ENCODE results near the gene RIPPLY3.

The RIPPLY3 gene

GRCh38 chr21:37005548-37006485 is 685 bp upstream of the RIPPLY3 start:
- Histone ChIP-seq H3K36me3 (ENCODE audit: control insufficient read depth in 2 of 2, insufficient read depth in 1 of 2, low read length in 2 of 2) (no peaks in the 10 kb centered on the region), H3K4me3 (ENCODE audit: low read depth, low read length) (no peak overlapping the region; the same call in 1 of the 2 replicates), H3K9me3 (ENCODE audit: control insufficient read depth, insufficient read depth, low read depth, low read length) (no peaks in the 10 kb centered on the region), H3K27ac (ENCODE audit: extremely low read depth, low read depth, low read length) (no peak overlapping the region), H3K4me1 (ENCODE audit: control insufficient read depth, insufficient read depth, low read length) (no peaks in the 10 kb centered on the region; the same call in 1 of the 2 replicates)
- ChIA-PET CTCF (interaction anchor here (2.6 kb wide), 1 partner anchor 16 kb away, joined by 10 read pairs; no protein-coding TSS in a partner anchor), POLR2A (interaction anchor here (0.7 to 1.3 kb wide), 4 partner anchors 9 to 53 kb away, joined by 3 read pairs; no protein-coding TSS in a partner anchor)
- TF ChIP-seq ZIC2 (tag by site-specific recombination; IDR thresholded peaks at IDR 0.05) (no peak), ZNF202 (tag by site-specific recombination; IDR thresholded peaks at IDR 0.05; ENCODE audit: borderline replicate concordance) (0 out of 2 replicates have a peak, but pooled peaks have one; percentile 42)

- Histone ChIP-seq H3K4me1 (ENCODE audit: control insufficient read depth, insufficient read depth, low read length) (no peaks in the 10 kb centered on the region; the same call in 1 of the 2 replicates), H3K27ac (ENCODE audit: extremely low read depth, low read depth, low read length) (no peak overlapping the region), H3K9me3 (ENCODE audit: control insufficient read depth, insufficient read depth, low read depth, low read length) (no peaks in the 10 kb centered on the region), H3K4me3 (ENCODE audit: low read depth, low read length) (no peak overlapping the region), H3K36me3 (ENCODE audit: control insufficient read depth in 2 of 2, insufficient read depth in 1 of 2, low read length in 2 of 2) (no peaks in the 10 kb centered on the region)
- POLR2A ChIA-PET: no interaction called here
- TF ChIP-seq SCRT2 (tag by site-specific recombination; IDR thresholded peaks at IDR 0.05) (peak; percentile 98), ZNF555 (tag by site-specific recombination; conservative IDR thresholded peaks at IDR 0.05) (no peak), SCRT1 (tag by site-specific recombination; IDR thresholded peaks at IDR 0.05; ENCODE audit: borderline replicate concordance) (peak; percentile 98), ZNF2 (tag by site-specific recombination; IDR thresholded peaks at IDR 0.05) (no peak), GLIS1 (tag by site-specific recombination; IDR thresholded peaks at IDR 0.05) (peak; percentile 21), ZBTB8A (tag by site-specific recombination; IDR thresholded peaks at IDR 0.05) (0 out of 2 replicates have a peak, but pooled peaks have one; percentile 29)
- CTCF ChIA-PET: interaction anchor here (0.7 to 2.6 kb wide), 3 partner anchors 19 to 68 kb away, joined by 4 to 10 read pairs (median 8); no protein-coding TSS in a partner anchor
Measured at GRCh38 chr21:37008724-37009123, 2.2 kb downstream of the RIPPLY3 start.

GRCh38 chr21:37009740-37010341 is 3.3 kb downstream of the RIPPLY3 start:
- CTCF ChIA-PET: interaction anchor here (0.5 to 3.0 kb wide), 29 partner anchors 9 to 633 kb away, joined by 3 to 30 read pairs (median 4); partner anchors contain the start of genes HLCS and PIGP
- Histone ChIP-seq H3K4me3 (ENCODE audit: low read depth, low read length) (peak overlapping the region; percentile 28), H3K9me3 (ENCODE audit: control insufficient read depth, insufficient read depth, low read depth, low read length) (no peaks in the 10 kb centered on the region), H3K4me1 (ENCODE audit: control insufficient read depth, insufficient read depth, low read length) (no peaks in the 10 kb centered on the region; the same call in 1 of the 2 replicates), H3K36me3 (ENCODE audit: control insufficient read depth in 2 of 2, insufficient read depth in 1 of 2, low read length in 2 of 2) (no peaks in the 10 kb centered on the region), H3K27ac (ENCODE audit: extremely low read depth, low read depth, low read length) (no peak overlapping the region)
- POLR2A ChIA-PET: interaction anchor here (0.5 to 1.2 kb wide), 8 partner anchors 11 to 357 kb away, joined by 3 to 9 read pairs (median 4); partner anchors contain the start of gene DYRK1A
- peak; percentile 70; the same call in 1 of the 2 replicates for TF ChIP-seq ZXDB (tag by site-specific recombination; IDR thresholded peaks at IDR 0.05)
- no peak for TF ChIP-seq ZNF157 (tag by site-specific recombination; IDR thresholded peaks at IDR 0.05)
- TF ChIP-seq ZIC2 (tag by site-specific recombination; IDR thresholded peaks at IDR 0.05): peak; percentile 71
- TF ChIP-seq ZNF654 (tag by site-specific recombination; IDR thresholded peaks at IDR 0.05; ENCODE audit: low read depth): peak; percentile 77
- TF ChIP-seq ZSCAN5A (tag by site-specific recombination; IDR thresholded peaks at IDR 0.05): no peak
- peak; percentile 61; the same call in 1 of the 2 replicates for TF ChIP-seq ZEB2 (tag by site-specific recombination; IDR thresholded peaks at IDR 0.05)
- TF ChIP-seq ELK4 (IDR thresholded peaks at IDR 0.05; ENCODE audit: borderline replicate concordance, low read depth, low read length): no peak
- 0 out of 2 replicates have a peak, but pooled peaks have one; percentile 9 for TF ChIP-seq ZSCAN23 (tag by site-specific recombination; IDR thresholded peaks at IDR 0.05)
- no peak; the same call in 1 of the 2 replicates for TF ChIP-seq PRDM6 (tag by site-specific recombination; IDR thresholded peaks at IDR 0.05)
- no peak for TF ChIP-seq KLF7 (tag by site-specific recombination; IDR thresholded peaks at IDR 0.05; ENCODE audit: borderline replicate concordance)
- no peak for TF ChIP-seq SETDB1 (IDR thresholded peaks at IDR 0.05; ENCODE audit: insufficient read length, low read length)
- TF ChIP-seq AEBP2 (tag by site-specific recombination; IDR thresholded peaks at IDR 0.05; ENCODE audit: borderline replicate concordance): no peak
- TF ChIP-seq ZNF146 (tag by site-specific recombination; IDR thresholded peaks at IDR 0.05): no peak

All from HEK293 (cell line).